Esophagus muscularis mucosa (tissue), 4 donors: ENCODE data around the gene GREB1. TPM values are rescaled to one million over a fixed set of nuclear protein-coding genes. Genes with fewer than 3 reads are reported as not detected.

Experiments used
- DNase-seq: peaks from one replicate; pipeline ENCODE4 v3.0.0-alpha.2; 2017; ENCODE audit errors: extremely low spot score
- H3K27ac ChIP-seq, 4 donors: fragments of 200-600 bp; sonication (generic); replicated peaks in 1 of 4; 1 replicate in 3 of 4; 2 replicates in 1 of 4; pipeline ENCODE4 v1.5.1; 2016 to 2019; ENCODE audit warnings: mild to moderate bottlenecking in 1 of 4
- H3K27me3 ChIP-seq, 4 donors: fragments of 200-600 bp; sonication (generic); one replicate each; pipeline versions ENCODE4 v1.5.1 to v1.6.0; 2016 to 2019
- H3K36me3 ChIP-seq, 4 donors: fragments of 200-600 bp; sonication (generic); one replicate each; pipeline ENCODE4 v1.5.1; 2016 to 2019
- H3K4me1 ChIP-seq, 4 donors: fragments of 200-600 bp; sonication (generic); one replicate each; pipeline ENCODE4 v1.5.1; 2016 to 2019
- H3K4me3 ChIP-seq, 4 donors: fragments of 200-600 bp; sonication (generic); 1 replicate in 2 of 4; 2 replicates in 2 of 4; pipeline ENCODE4 v1.5.1; 2016 to 2019; ENCODE audit warnings: mild to moderate bottlenecking in 4 of 4, moderate library complexity in 1 of 4
- H3K9me3 ChIP-seq, 4 donors: fragments of 200-600 bp; sonication (generic); 1 replicate in 3 of 4; 2 replicates in 1 of 4; pipeline ENCODE4 v1.5.1; 2016 to 2019
- EP300 ChIP-seq: sonication (generic); formaldehyde crosslinking; IDR thresholded peaks from one replicate; pipeline ENCODE4 v1.6.1; 2017; ENCODE audit warnings: antibody characterized with exemption
- POLR2A ChIP-seq: fragments of 450-650 bp; IDR thresholded peaks from one replicate; pipeline ENCODE4 v1.6.1; 2017; ENCODE audit warnings: antibody characterized with exemption, moderate library complexity, mild to moderate bottlenecking, low read depth
- POLR2AphosphoS5 ChIP-seq, 2 donors: sonication (generic); formaldehyde crosslinking; IDR thresholded peaks; one replicate each; pipeline ENCODE4 v1.6.1; 2017; ENCODE audit warnings: antibody characterized with exemption in 2 of 2
- WGBS: methylation state at CpG from one replicate; pipeline ENCODE4 v1.1.5; 2018; 5-methylcytosine and 5-hydroxymethylcytosine counted together
- intact Hi-C: fragments of 100-400 bp; cut with DNase I; formaldehyde crosslinking; loops from one replicate; pipeline ENCODE4 v1.15.1; 2023
- total RNA-seq, 4 donors: library from RNA; depleted of rRNA; stranded (reverse); fragments of >200 nt; gene quantifications; one replicate each; pipeline versions ENCODE4 v1.1.0 to v1.2.1, GENCODE V29; 2016
- TF ChIP-seq, protein P1 (sequence below), 3 experiments: fragments of 200-600 bp in 2 of 3; fragments of 450-650 bp in 1 of 3; sonication (generic) in 2 of 3; IDR thresholded peaks; one replicate each; pipeline ENCODE4 v1.5.1; 2017 to 2019; ENCODE audit warnings: antibody characterized with exemption in 3 of 3, mild to moderate bottlenecking in 2 of 3, moderate library complexity in 1 of 3

Gene GREB1, protein sequence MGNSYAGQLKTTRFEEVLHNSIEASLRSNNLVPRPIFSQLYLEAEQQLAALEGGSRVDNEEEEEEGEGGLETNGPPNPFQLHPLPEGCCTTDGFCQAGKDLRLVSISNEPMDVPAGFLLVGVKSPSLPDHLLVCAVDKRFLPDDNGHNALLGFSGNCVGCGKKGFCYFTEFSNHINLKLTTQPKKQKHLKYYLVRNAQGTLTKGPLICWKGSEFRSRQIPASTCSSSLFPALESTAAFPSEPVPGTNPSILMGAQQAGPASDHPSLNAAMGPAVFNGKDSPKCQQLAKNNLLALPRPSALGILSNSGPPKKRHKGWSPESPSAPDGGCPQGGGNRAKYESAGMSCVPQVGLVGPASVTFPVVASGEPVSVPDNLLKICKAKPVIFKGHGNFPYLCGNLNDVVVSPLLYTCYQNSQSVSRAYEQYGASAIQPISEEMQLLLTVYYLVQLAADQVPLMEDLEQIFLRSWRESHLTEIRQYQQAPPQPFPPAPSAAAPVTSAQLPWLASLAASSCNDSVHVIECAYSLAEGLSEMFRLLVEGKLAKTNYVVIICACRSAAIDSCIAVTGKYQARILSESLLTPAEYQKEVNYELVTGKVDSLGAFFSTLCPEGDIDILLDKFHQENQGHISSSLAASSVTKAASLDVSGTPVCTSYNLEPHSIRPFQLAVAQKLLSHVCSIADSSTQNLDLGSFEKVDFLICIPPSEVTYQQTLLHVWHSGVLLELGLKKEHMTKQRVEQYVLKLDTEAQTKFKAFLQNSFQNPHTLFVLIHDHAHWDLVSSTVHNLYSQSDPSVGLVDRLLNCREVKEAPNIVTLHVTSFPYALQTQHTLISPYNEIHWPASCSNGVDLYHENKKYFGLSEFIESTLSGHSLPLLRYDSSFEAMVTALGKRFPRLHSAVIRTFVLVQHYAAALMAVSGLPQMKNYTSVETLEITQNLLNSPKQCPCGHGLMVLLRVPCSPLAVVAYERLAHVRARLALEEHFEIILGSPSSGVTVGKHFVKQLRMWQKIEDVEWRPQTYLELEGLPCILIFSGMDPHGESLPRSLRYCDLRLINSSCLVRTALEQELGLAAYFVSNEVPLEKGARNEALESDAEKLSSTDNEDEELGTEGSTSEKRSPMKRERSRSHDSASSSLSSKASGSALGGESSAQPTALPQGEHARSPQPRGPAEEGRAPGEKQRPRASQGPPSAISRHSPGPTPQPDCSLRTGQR (N-terminal part only)
- total RNA-seq, result 10 to 100 TPM in 1 of 4 donors, 1 to 10 TPM in 3; 3.7 to 11.0 (median 7.7) TPM

DNA sequence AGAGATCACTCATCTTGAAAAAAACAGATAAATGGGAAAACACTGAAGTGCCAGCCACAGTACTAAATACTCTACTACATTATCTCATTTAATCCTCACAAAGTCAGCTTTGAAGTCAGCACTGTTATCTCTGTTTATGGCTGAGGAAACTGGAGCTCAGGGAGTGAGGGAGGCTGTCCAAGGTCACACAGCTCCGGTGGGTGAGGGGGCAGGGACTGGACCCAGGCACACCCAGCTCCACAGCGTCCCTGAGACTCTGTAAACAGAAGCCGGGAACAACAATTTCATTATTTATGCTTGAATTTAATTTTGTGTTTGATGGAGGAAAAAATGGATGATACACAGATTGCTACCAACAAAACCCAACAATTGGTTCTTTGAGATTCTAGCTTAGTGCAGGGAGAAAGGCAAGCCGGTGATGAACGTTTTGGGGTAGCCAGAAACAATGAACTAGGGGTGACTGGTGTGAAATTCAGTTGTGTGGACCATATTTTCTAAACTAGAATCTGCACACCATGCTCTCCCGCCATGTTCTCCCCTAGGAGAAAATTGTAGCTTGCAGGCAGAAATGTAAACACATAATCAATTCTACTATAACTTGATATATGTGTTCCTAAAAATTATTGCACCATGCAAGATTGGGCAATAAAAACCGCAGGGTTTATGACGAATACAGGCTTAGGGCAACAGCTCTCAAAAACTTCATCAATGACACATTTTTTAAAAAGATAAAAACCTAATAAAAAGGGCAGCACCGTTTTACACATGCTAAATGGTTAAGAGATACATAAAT is at the start of gene GREB1:
Gene GREB1 (plus strand): TSS at position 768 of the 793 bp plus-strand sequence. CDS start 22,570 bp downstream, outside the sequence.
- Histone ChIP-seq H3K27ac (no peak within 1 kb of the TSS), H3K4me3 (no peak within 1 kb of the TSS), H3K27me3 (peaks cover 0 to 14% (median 0%) of the 10 kb centered on the region in 4 donors), H3K9me3 (no peaks in the 10 kb centered on the region), H3K36me3 (no peaks in the 10 kb centered on the region), H3K4me1 (no peaks in the 10 kb centered on the region)
- intact Hi-C loops, result no loop called here
- DNase-seq, result no peak
- whole genome bisulfite sequencing, result 63% methylated on average over 9 of the region's 9 CpGs
- TF ChIP-seq POLR2A (no peak), POLR2AphosphoS5 (IDR thresholded peaks at IDR 0.05) (no peak), EP300 (no peak)
- TF ChIP-seq, protein P1, sequence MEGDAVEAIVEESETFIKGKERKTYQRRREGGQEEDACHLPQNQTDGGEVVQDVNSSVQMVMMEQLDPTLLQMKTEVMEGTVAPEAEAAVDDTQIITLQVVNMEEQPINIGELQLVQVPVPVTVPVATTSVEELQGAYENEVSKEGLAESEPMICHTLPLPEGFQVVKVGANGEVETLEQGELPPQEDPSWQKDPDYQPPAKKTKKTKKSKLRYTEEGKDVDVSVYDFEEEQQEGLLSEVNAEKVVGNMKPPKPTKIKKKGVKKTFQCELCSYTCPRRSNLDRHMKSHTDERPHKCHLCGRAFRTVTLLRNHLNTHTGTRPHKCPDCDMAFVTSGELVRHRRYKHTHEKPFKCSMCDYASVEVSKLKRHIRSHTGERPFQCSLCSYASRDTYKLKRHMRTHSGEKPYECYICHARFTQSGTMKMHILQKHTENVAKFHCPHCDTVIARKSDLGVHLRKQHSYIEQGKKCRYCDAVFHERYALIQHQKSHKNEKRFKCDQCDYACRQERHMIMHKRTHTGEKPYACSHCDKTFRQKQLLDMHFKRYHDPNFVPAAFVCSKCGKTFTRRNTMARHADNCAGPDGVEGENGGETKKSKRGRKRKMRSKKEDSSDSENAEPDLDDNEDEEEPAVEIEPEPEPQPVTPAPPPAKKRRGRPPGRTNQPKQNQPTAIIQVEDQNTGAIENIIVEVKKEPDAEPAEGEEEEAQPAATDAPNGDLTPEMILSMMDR (IDR thresholded peaks at IDR 0.05), result no peak

DNA sequence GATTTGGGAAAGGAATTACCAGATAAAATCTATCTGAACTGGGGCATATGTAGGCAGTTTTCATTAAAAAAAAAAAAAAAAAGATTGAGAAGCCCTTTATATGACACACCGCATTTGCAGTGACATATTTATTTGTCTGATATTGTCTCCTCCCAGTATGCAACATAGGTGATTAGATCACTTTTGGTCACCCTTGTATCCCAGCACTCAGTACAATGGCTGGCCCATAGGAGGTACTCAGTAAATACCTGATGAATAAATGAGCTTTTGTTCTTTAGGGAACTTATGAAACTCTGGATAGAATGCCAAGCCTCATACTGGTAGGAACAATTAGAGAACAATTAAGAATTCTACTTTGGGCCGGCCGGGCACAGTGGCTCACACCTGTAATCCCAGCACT is 45.0 kb upstream of the GREB1 start:
- Histone ChIP-seq H3K27ac (no peak overlapping the region), H3K9me3 (no peaks in the 10 kb centered on the region), H3K4me1 (peaks cover 0 to 12% (median 2%) of the 10 kb centered on the region in 4 donors), H3K4me3 (no peak overlapping the region), H3K27me3 (peaks cover 0 to 44% (median 18%) of the 10 kb centered on the region in 4 donors), H3K36me3 (no peaks in the 10 kb centered on the region)
- no peak for TF ChIP-seq EP300
- TF ChIP-seq, protein P1 (IDR thresholded peaks at IDR 0.05), result no peak
- TF ChIP-seq POLR2A, result no peak
- no peak for TF ChIP-seq POLR2AphosphoS5 (IDR thresholded peaks at IDR 0.05)
- 69% methylated on average over 3 of the region's 3 CpGs for WGBS
- intact Hi-C loops, result no loop called here
- no peak for DNase-seq

DNA sequence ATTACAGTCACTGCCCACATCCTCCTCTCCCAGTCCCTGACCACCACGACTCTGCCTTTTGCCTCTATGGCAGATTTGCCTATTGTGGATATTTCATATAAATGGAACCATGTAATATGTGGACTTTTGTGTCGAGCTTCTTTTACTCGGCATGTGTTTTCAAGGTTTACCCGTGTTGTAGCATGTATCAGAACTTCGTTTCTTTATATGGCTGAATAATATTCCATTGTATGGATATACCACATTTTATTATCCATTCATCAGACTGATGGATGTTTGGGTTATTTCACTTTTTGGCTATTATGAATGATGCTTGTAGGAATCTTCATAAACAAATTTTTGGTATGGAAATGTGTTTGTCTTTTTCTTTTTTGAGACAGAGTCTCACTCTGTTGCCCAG is 43.7 kb upstream of the GREB1 start:
- WGBS, result 95% methylated on average over 5 of the region's 5 CpGs
- no peak for DNase-seq
- no peak for TF ChIP-seq POLR2AphosphoS5 (IDR thresholded peaks at IDR 0.05)
- no peak for TF ChIP-seq EP300
- TF ChIP-seq, protein P1 (IDR thresholded peaks at IDR 0.05), result no peak
- TF ChIP-seq POLR2A, result no peak
- H3K27me3 ChIP-seq, result peaks cover 0 to 37% (median 6%) of the 10 kb centered on the region in 4 donors
- H3K4me3 ChIP-seq, result no peak overlapping the region
- H3K36me3 ChIP-seq, result no peaks in the 10 kb centered on the region
- H3K4me1 ChIP-seq, result peaks cover 0 to 12% (median 2%) of the 10 kb centered on the region in 4 donors
- intact Hi-C loops, result no loop called here
- H3K9me3 ChIP-seq, result no peaks in the 10 kb centered on the region
- H3K27ac ChIP-seq, result peak overlapping the region in 1 of 4 donors; percentile 42
